Muscle of leg (tissue), 11 donors: Measurements from ENCODE around the gene TEX261. TPM values are rescaled to one million over a fixed set of nuclear protein-coding genes. Genes with fewer than 3 reads are reported as not detected.

Experiments
- DNase-seq: peaks from one replicate; pipeline ENCODE4 v3.0.0; 2013
- H3K27ac ChIP-seq: one replicate; pipeline ENCODE4 v1.5.1; 2013; ENCODE audit warnings: mild to moderate bottlenecking, low read length, control low read depth
- H3K27me3 ChIP-seq: one replicate; pipeline ENCODE4 v1.6.1; 2013; ENCODE audit warnings: low read length; ENCODE audit not compliant: control insufficient read depth, insufficient read depth
- H3K36me3 ChIP-seq: one replicate; pipeline ENCODE4 v1.6.1; 2013; ENCODE audit warnings: low read length; ENCODE audit not compliant: control insufficient read depth, insufficient read depth
- H3K4me1 ChIP-seq: one replicate; pipeline ENCODE4 v1.6.1; 2013; ENCODE audit warnings: low read length; ENCODE audit not compliant: control insufficient read depth, insufficient read depth
- H3K4me3 ChIP-seq: one replicate; pipeline ENCODE4 v1.5.1; 2013; ENCODE audit warnings: low read length, control low read depth
- H3K9me3 ChIP-seq: replicated peaks from 2 replicates; pipeline ENCODE4 v1.6.1; 2013; ENCODE audit warnings: low read depth, low read length; ENCODE audit not compliant: control insufficient read depth
- WGBS: methylation state at CpG from one replicate; pipeline ENCODE4 v1.1.5; 2013; ENCODE audit warnings: missing lambda C conversion rate; ENCODE audit not compliant: insufficient coverage; 5-methylcytosine and 5-hydroxymethylcytosine counted together
- polyA plus RNA-seq, 8 donors: library from polyadenylated mRNA; unstranded; fragments of 120-200 nt; gene quantifications; one replicate each; pipeline versions ENCODE4 v1.2.1 to v1.2.3, GENCODE V29; 2013; ENCODE audit warnings: inconsistent platforms in 1 of 8, low replicate concordance in 1 of 8; ENCODE audit not compliant: insufficient read length in 8 of 8, insufficient read depth in 1 of 8
- total RNA-seq: library from RNA; stranded (reverse); fragments of 120-200 nt; gene quantifications from one replicate; pipeline ENCODE4 v1.2.4, GENCODE V29; 2013

Gene TEX261
- total and polyA plus RNA-seq, 9 donors = 16.0 to 41.8 (median 35.3) TPM

- Histone ChIP-seq H3K27me3 (peaks cover 3% of the 10 kb centered on the region), H3K36me3 (no peaks in the 10 kb centered on the region), H3K4me1 (peaks cover 16% of the 10 kb centered on the region), H3K9me3 (no peaks in the 10 kb centered on the region), H3K27ac (no peak overlapping the region), H3K4me3 (no peak overlapping the region)
- DNase-seq = no peak
- WGBS = 81% methylated on average over 3 of the region's 3 CpGs
Observed at GRCh38 chr2:70974592-70974991, 20.1 kb downstream of the TEX261 start.

GRCh38 chr2:70967189-70967588 is 27.5 kb downstream of the TEX261 start:
- peaks cover 47% of the 10 kb centered on the region for H3K27me3 ChIP-seq

GRCh38 chr2:70966681-70967080 is 28.0 kb downstream of the TEX261 start:
- Histone ChIP-seq H3K4me1 (peaks cover 5% of the 10 kb centered on the region), H3K27me3 (peaks cover 49% of the 10 kb centered on the region), H3K9me3 (no peaks in the 10 kb centered on the region), H3K36me3 (no peaks in the 10 kb centered on the region), H3K4me3 (no peak overlapping the region), H3K27ac (no peak overlapping the region)
- 100% methylated on average over 1 of the region's 4 CpGs for WGBS
- DNase-seq = no peak

More at GRCh38 chr2:70967189-70967588, 27.5 kb downstream of the TEX261 start:
- Histone ChIP-seq H3K36me3 (no peaks in the 10 kb centered on the region), H3K4me3 (no peak overlapping the region), H3K27ac (no peak overlapping the region), H3K4me1 (peaks cover 5% of the 10 kb centered on the region), H3K9me3 (no peaks in the 10 kb centered on the region)
- WGBS = no CpG with 5 or more reads among the region's 4 CpGs
- no peak for DNase-seq

- Histone ChIP-seq H3K9me3 (no peaks in the 10 kb centered on the region), H3K4me3 (no peak overlapping the region), H3K27me3 (peaks cover 47% of the 10 kb centered on the region), H3K4me1 (peaks cover 5% of the 10 kb centered on the region), H3K36me3 (no peaks in the 10 kb centered on the region), H3K27ac (no peak overlapping the region)
- WGBS = 56% methylated on average over 8 of the region's 14 CpGs
- no peak for DNase-seq
Observed at GRCh38 chr2:70965506-70965905, 29.2 kb downstream of the TEX261 start.

- peak overlapping the region; percentile 39 for H3K4me3 ChIP-seq
- no peaks in the 10 kb centered on the region for H3K9me3 ChIP-seq
- H3K36me3 ChIP-seq = no peaks in the 10 kb centered on the region
- peaks cover 5% of the 10 kb centered on the region for H3K4me1 ChIP-seq
- peaks cover 47% of the 10 kb centered on the region for H3K27me3 ChIP-seq
- peak; percentile 64 for DNase-seq
- no peak overlapping the region for H3K27ac ChIP-seq
- under 1% methylated on average over 44 of the region's 59 CpGs for WGBS
Observed at GRCh38 chr2:70964596-70965386, 29.9 kb downstream of the TEX261 start.

- H3K9me3 ChIP-seq = no peaks in the 10 kb centered on the region
- WGBS = no CpG with 5 or more reads among the region's 4 CpGs
- H3K36me3 ChIP-seq = no peaks in the 10 kb centered on the region
Observed at GRCh38 chr2:70964133-70964532, 30.5 kb downstream of the TEX261 start.

GRCh38 chr2:70962885-70963878 is 31.5 kb downstream of the TEX261 start:
- Histone ChIP-seq H3K4me1 (peaks cover 5% of the 10 kb centered on the region), H3K27me3 (peaks cover 49% of the 10 kb centered on the region), H3K27ac (no peak overlapping the region), H3K36me3 (no peaks in the 10 kb centered on the region), H3K4me3 (no peak overlapping the region), H3K9me3 (no peaks in the 10 kb centered on the region)
- DNase-seq = no peak
- 62% methylated on average over 15 of the region's 18 CpGs for WGBS

More at GRCh38 chr2:70964133-70964532, 30.5 kb downstream of the TEX261 start:
- DNase-seq = no peak
- peaks cover 50% of the 10 kb centered on the region for H3K27me3 ChIP-seq
- H3K27ac ChIP-seq = no peak overlapping the region
- no peak overlapping the region for H3K4me3 ChIP-seq
- H3K4me1 ChIP-seq = peaks cover 5% of the 10 kb centered on the region

GRCh38 chr2:70962211-70962884 is 32.3 kb downstream of the TEX261 start:
- H3K4me3 ChIP-seq = no peak overlapping the region
- no peak for DNase-seq
- no peaks in the 10 kb centered on the region for H3K9me3 ChIP-seq
- H3K4me1 ChIP-seq = peaks cover 5% of the 10 kb centered on the region
- no peaks in the 10 kb centered on the region for H3K36me3 ChIP-seq
- peaks cover 57% of the 10 kb centered on the region for H3K27me3 ChIP-seq
- no peak overlapping the region for H3K27ac ChIP-seq
- WGBS = 62% methylated on average over 5 of the region's 12 CpGs

- 57% methylated on average over 1 of the region's 4 CpGs for WGBS
- H3K4me3 ChIP-seq = no peak overlapping the region
- H3K9me3 ChIP-seq = no peaks in the 10 kb centered on the region
- DNase-seq = no peak
- peaks cover 53% of the 10 kb centered on the region for H3K27me3 ChIP-seq
- H3K36me3 ChIP-seq = no peaks in the 10 kb centered on the region
- no peak overlapping the region for H3K27ac ChIP-seq
- peaks cover 5% of the 10 kb centered on the region for H3K4me1 ChIP-seq
Observed at GRCh38 chr2:70961648-70961994, 33.1 kb downstream of the TEX261 start.
